ENCODE results near the gene AP2A1. TPM values are rescaled to one million over a fixed set of nuclear protein-coding genes. Genes with fewer than 3 reads are reported as not detected.

Gene AP2A1
- total and polyA plus RNA-seq, 2 donors = 37.3 to 95.4 TPM

DNA sequence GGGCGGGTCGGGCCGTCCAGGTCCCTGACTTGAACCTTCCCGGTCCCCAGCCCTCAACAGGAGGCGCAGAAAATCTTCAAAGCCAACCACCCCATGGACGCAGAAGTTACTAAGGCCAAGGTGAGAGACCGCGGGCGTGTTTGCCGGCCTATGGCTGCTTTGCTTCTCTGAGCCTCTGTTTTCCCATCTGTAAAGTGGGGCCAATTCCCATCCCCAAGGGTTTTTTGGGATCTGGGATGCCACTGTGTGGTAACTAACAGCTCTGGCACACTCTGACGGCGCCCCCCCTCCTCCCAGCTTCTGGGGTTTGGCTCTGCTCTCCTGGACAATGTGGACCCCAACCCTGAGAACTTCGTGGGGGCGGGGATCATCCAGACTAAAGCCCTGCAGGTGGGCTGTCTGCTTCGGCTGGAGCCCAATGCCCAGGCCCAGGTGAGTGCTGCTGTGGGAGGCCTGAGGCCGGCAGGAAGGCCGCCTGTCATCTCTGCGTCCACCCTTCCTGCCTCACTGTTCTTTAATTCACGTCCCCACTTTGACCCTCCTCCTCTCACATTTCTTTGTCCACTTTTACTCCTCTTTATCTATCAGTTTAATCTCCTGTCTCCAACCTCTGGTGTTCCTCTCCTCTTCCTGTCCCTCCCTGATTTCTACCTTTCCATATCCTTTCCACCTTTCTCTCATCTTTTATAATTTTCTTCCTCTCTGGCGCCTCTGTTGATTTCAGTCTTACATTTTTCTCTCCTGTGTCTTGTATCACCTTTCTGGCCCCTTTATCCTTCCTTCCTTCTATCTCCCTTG is 39.2 kb downstream of the AP2A1 start:
- peaks cover 5% of the 10 kb centered on the region for H3K36me3 ChIP-seq (ENCODE audit: insufficient read depth)

DNA sequence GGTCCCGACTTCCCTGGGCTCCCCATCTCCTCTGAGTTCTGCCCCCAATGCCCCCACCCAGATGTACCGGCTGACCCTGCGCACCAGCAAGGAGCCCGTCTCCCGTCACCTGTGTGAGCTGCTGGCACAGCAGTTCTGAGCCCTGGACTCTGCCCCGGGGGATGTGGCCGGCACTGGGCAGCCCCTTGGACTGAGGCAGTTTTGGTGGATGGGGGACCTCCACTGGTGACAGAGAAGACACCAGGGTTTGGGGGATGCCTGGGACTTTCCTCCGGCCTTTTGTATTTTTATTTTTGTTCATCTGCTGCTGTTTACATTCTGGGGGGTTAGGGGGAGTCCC is 39.8 kb downstream of the AP2A1 start:
- H3K4me1 ChIP-seq (ENCODE audit: insufficient read depth) = no peaks in the 10 kb centered on the region
- H3K27ac ChIP-seq (ENCODE audit: low read depth) = no peak overlapping the region
- H3K36me3 ChIP-seq (ENCODE audit: insufficient read depth) = peaks cover 2% of the 10 kb centered on the region
- no peak overlapping the region for H3K4me3 ChIP-seq (ENCODE audit: low read depth, low read length)
- no peak for DNase-seq (ENCODE audit: extremely low spot score)
- WGBS = 89% methylated on average over 8 of the region's 8 CpGs

More for the DNA sequence above, 39.2 kb downstream of the AP2A1 start:
- DNase-seq (ENCODE audit: extremely low spot score) = no peak
- no peaks in the 10 kb centered on the region for H3K4me1 ChIP-seq (ENCODE audit: insufficient read depth)
- H3K4me3 ChIP-seq (ENCODE audit: low read depth, low read length) = no peak overlapping the region
- no peak overlapping the region for H3K27ac ChIP-seq (ENCODE audit: low read depth)
- WGBS = 82% methylated on average over 20 of the region's 20 CpGs

DNA sequence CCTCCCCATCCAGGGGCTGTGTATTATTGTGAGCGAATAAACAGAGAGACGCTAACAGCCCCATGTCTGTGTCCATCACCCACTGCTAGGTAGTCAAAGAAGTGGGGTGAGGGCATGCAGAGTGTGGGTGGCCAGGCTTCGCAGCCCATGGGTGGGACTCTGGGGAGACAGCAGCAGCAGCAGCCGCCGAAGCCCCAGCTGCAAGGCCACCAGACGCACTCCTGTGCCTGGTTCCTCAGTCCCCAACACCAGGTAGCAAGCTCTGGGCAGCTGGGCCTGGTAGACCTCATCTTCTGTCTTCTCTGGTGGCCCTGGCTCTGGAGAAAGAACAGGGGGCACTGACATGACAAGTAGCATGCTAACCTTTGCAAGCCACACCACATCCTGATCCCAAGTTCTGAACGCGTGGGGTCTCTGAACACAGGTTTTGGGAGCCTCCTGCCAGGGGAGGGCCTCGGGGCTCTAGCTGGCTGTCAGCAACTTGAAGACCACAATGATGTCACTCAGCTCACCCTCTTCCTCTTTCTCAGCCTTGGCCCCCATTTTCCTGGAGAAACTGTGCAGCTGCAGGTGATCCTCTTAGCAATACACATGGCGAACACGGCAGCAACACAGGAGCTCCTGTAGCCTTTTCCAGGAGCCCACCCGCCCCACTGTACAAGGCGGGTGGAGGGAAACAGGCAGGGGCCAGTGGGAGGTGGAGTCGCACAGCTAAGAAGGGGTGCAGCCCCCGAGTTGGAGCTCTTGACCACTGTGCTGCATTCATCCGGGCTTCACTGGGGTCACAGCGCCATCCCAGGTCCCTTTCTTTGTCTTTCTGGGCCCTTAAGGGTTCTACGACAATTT is 40.5 kb downstream of the AP2A1 start:
- H3K4me3 ChIP-seq (ENCODE audit: low read depth, low read length) = no peak overlapping the region
- no peak for DNase-seq (ENCODE audit: extremely low spot score)
- H3K4me1 ChIP-seq (ENCODE audit: insufficient read depth) = no peaks in the 10 kb centered on the region
- H3K36me3 ChIP-seq (ENCODE audit: insufficient read depth) = no peaks in the 10 kb centered on the region
- H3K27ac ChIP-seq (ENCODE audit: low read depth) = no peak overlapping the region
- 86% methylated on average over 18 of the region's 18 CpGs for WGBS

GRCh38 chr19:49807904-49808675 is 41.3 kb downstream of the AP2A1 start:
- H3K4me1 ChIP-seq (ENCODE audit: insufficient read depth) = no peaks in the 10 kb centered on the region
- H3K36me3 ChIP-seq (ENCODE audit: insufficient read depth) = no peaks in the 10 kb centered on the region
- H3K27ac ChIP-seq (ENCODE audit: low read depth) = no peak overlapping the region
- WGBS = 81% methylated on average over 20 of the region's 20 CpGs
- no peak for DNase-seq (ENCODE audit: extremely low spot score)
- peak overlapping the region; percentile 57 for H3K4me3 ChIP-seq (ENCODE audit: low read depth, low read length)

GRCh38 chr19:49808711-49809159 is 41.9 kb downstream of the AP2A1 start:
- DNase-seq (ENCODE audit: extremely low spot score) = peak; percentile 73
- 2% methylated on average over 31 of the region's 31 CpGs for WGBS
- Histone ChIP-seq H3K36me3 (ENCODE audit: insufficient read depth) (no peaks in the 10 kb centered on the region), H3K4me1 (ENCODE audit: insufficient read depth) (no peaks in the 10 kb centered on the region), H3K4me3 (ENCODE audit: low read depth, low read length) (peak overlapping the region; percentile 57), H3K27ac (ENCODE audit: low read depth) (peak overlapping the region; percentile 67)

GRCh38 chr19:49809160-49809940 is 42.5 kb downstream of the AP2A1 start:
- peak overlapping the region; percentile 67 for H3K27ac ChIP-seq (ENCODE audit: low read depth)
- WGBS = 7% methylated on average over 50 of the region's 50 CpGs
- H3K4me1 ChIP-seq (ENCODE audit: insufficient read depth) = no peaks in the 10 kb centered on the region
- no peak for DNase-seq (ENCODE audit: extremely low spot score)
- peak overlapping the region; percentile 57 for H3K4me3 ChIP-seq (ENCODE audit: low read depth, low read length)
- no peaks in the 10 kb centered on the region for H3K36me3 ChIP-seq (ENCODE audit: insufficient read depth)

DNA sequence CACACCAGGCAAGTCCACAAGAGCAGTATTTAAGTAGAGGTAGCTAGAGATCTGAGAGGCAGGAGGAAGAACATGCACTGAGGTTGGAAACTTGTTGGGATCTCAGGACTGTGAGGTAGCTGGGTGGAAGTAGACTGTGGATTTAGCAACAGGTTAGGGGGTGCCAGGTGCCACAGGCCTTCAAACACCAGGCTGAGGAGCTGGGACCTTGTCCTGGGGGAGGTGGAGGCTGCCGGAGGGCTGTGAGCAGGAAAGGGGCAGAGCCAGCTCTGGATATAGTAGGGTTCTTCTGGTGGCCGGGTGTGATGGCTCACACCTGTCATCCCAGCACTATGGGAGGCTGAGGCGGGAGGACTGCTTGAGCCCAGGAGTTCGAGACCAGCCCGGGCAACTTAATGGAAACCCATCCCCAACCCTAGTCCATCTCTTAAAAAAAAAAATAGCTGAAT is 43.2 kb downstream of the AP2A1 start:
- Histone ChIP-seq H3K4me3 (ENCODE audit: low read depth, low read length) (no peak overlapping the region), H3K4me1 (ENCODE audit: insufficient read depth) (no peaks in the 10 kb centered on the region)
- 86% methylated on average over 5 of the region's 5 CpGs for whole genome bisulfite sequencing

DNA sequence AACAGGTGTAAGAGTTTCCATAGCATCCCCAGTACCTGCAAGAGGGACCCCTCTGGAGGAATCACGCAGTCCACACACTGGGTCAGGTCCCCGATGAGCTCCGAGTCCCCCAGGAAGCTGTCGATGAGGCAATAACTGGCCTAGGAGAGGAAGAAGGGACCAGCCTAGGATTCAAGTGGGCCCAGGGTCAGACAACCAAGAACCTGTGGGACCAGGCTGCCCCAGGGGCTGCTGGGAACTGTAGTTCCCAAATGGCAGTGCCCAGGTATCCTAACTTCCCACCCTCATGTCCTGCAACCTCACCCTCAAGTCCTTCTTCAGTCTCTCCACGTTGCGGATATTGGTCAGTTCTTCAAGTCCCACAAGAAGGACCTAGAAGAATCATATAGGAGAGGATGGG is 44.5 kb downstream of the AP2A1 start:
- H3K27ac ChIP-seq (ENCODE audit: low read depth) = no peak overlapping the region
- no peaks in the 10 kb centered on the region for H3K4me1 ChIP-seq (ENCODE audit: insufficient read depth)
- 96% methylated on average over 6 of the region's 6 CpGs for WGBS
- no peak for DNase-seq (ENCODE audit: extremely low spot score)
- no peak overlapping the region for H3K4me3 ChIP-seq (ENCODE audit: low read depth, low read length)
- no peaks in the 10 kb centered on the region for H3K36me3 ChIP-seq (ENCODE audit: insufficient read depth)

More for the DNA sequence above, 43.2 kb downstream of the AP2A1 start:
- no peaks in the 10 kb centered on the region for H3K36me3 ChIP-seq (ENCODE audit: insufficient read depth)
- DNase-seq (ENCODE audit: extremely low spot score) = no peak
- no peak overlapping the region for H3K27ac ChIP-seq (ENCODE audit: low read depth)

DNA sequence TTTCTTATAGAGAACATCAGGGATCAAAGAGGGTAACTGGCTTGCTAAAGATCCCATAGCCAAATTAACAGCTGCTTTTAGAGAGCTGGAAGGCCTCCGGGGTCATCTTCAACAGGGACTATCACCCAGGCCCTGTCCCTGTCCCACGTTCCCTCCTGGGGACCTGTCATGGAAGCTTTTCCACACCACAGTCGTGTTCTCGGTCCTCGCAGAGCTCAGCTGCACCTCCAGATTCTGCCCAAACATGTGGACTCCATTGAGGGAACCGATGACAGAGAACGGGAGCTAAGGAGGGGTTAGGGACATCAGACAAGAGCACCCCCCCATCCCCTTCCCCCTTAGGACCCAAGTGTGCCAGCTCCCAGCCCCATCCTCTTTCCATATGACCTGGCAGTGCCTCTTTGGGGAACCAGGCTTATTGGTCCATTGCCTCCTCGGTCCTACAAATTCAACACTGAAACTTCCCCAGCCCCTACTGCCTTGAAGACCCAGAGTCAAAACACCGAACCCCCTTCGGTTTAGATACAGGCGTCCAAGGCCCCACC is 45.7 kb downstream of the AP2A1 start:
- no peaks in the 10 kb centered on the region for H3K36me3 ChIP-seq (ENCODE audit: insufficient read depth)
- H3K4me1 ChIP-seq (ENCODE audit: insufficient read depth) = no peaks in the 10 kb centered on the region
- no peak overlapping the region for H3K27ac ChIP-seq (ENCODE audit: low read depth)
- peak overlapping the region; percentile 66 for H3K4me3 ChIP-seq (ENCODE audit: low read depth, low read length)
- 37% methylated on average over 11 of the region's 11 CpGs for WGBS
- DNase-seq (ENCODE audit: extremely low spot score) = no peak

GRCh38 chr19:49812997-49813861 is 46.4 kb downstream of the AP2A1 start, which contains the start of gene FUZ:
Gene FUZ, minus strand, starts transcription at chr19:49813292. Its CDS starts 186 bp downstream, at chr19:49813106.
- under 1% methylated on average over 45 of the region's 45 CpGs for WGBS
- no peaks in the 10 kb centered on the region for H3K4me1 ChIP-seq (ENCODE audit: insufficient read depth)
- DNase-seq (ENCODE audit: extremely low spot score) = peak; percentile 96
- H3K4me3 ChIP-seq (ENCODE audit: low read depth, low read length) = peak within 1 kb of the TSS; percentile 66
- H3K27ac ChIP-seq (ENCODE audit: low read depth) = peak within 1 kb of the TSS; percentile 76
- H3K36me3 ChIP-seq (ENCODE audit: insufficient read depth) = no peaks in the 10 kb centered on the region

DNA sequence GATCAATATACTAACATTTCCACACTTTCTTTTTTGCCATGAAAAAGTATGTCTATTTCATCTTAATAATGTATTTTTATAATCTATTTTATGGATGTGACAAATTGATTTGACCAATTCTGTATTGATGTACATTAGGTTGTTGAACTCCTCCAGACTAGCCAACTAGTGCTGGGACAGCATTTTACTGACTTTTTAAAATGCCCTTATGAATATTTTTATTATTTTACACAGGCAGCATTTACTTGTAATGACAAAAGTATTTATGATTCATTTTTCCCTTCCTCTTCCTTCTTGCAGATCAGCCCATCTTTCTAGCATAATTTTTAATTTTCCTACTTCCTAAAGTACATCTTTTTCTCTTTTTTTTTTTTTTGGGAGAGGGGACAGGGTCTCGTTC is 47.2 kb downstream of the AP2A1 start:
- Histone ChIP-seq H3K27ac (ENCODE audit: low read depth) (no peak overlapping the region), H3K4me3 (ENCODE audit: low read depth, low read length) (no peak overlapping the region)
- 59% methylated on average over 1 of the region's 1 CpG for WGBS

DNA sequence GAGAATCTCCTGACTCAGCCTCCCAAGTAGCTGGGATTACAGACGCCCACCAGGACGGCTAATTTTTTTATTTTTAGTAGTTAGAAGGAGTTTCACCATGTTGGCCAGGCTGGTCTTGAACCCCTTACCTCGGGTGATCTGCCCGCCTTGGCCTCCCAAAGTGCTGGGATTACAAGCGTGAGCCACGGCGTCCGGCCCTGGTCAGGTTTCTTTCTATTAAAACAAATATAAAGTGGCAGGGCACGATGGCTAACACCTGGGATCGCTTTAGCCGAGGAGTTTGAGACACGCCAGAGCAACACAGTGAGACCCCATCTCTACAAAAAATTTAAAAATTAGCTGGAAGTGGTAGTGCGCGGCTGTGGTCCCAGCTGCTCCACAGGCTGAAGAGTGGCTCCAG is 49.8 kb downstream of the AP2A1 start:
- Histone ChIP-seq H3K27ac (ENCODE audit: low read depth) (peak overlapping the region; percentile 90), H3K4me3 (ENCODE audit: low read depth, low read length) (no peak overlapping the region), H3K36me3 (ENCODE audit: insufficient read depth) (no peaks in the 10 kb centered on the region), H3K4me1 (ENCODE audit: insufficient read depth) (no peaks in the 10 kb centered on the region)
- WGBS = 51% methylated on average over 14 of the region's 14 CpGs
- no peak for DNase-seq (ENCODE audit: extremely low spot score)

More for the DNA sequence above, 47.2 kb downstream of the AP2A1 start:
- Histone ChIP-seq H3K4me1 (ENCODE audit: insufficient read depth) (no peaks in the 10 kb centered on the region), H3K36me3 (ENCODE audit: insufficient read depth) (no peaks in the 10 kb centered on the region)
- no peak for DNase-seq (ENCODE audit: extremely low spot score)
